ENCODE measurements around the gene ATP1A1. TPM values are rescaled to one million over a fixed set of nuclear protein-coding genes. Genes with fewer than 3 reads are reported as not detected.
A peak's percentile ranks its signal among the peaks of the same experiment; 100 is the strongest.

ATP1A1 gene
- total RNA-seq, 2 experiments from 2014 or later, result 251 to 262 TPM

DNA sequence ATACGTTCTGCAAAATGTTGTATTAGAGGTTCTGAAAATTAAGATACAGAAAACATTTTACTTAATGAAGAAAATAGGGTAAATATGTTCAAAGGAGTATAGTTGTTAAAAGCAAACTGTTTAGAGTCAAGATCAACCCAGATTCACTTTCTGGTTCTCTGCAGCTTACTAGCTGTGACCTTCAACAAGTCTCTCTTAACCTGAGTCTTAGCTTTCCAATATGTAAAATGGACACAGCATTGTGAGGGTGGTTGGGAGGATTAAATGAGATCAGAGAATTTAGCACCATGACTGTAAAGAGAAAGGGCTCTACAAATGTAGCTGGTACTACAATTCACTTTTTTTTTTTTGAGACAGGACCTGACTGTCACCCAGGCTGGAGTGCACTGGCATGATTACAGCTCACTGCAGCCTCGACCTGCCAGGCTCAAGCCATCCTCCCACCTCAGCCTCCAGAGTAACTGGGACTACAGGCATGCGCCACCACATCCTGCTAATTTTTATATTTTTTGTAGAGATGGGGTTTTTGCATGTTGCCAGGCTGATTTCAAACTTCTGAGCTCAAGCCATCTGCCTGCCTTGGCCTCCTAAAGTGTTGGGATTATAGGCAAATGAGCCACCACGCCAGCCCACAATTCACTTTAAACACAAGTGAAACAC, 43.9 kb downstream of the ATP1A1 start:
- Histone ChIP-seq H3K27me3 (ENCODE audit: control insufficient read depth in 1 of 2, insufficient read depth in 2 of 2, low read length in 2 of 2) (no peaks in the 10 kb centered on the region), H3K36me3 (ENCODE audit: insufficient read depth, low read length) (no peaks in the 10 kb centered on the region), H3K27ac (ENCODE audit: low read depth in 1 of 2, low read length in 2 of 2) (no peak overlapping the region), H3K9me3 (ENCODE audit: control insufficient read depth in 1 of 2, insufficient read depth in 1 of 2, low read length in 2 of 2) (no peaks in the 10 kb centered on the region), H3K4me3 (ENCODE audit: low read length) (no peak overlapping the region), H3K4me1 (ENCODE audit: insufficient read depth, low read length) (peaks cover 22% of the 10 kb centered on the region)
- Mint-ChIP-seq H3K36me3 (ENCODE audit: low read depth) (peaks cover 12% of the 10 kb centered on the region), H3K27ac (peak overlapping the region; percentile 97), H3K4me3 (peak overlapping the region; percentile 90), H3K27me3 (no peaks in the 10 kb centered on the region), H3K9me3 (no peaks in the 10 kb centered on the region), H3K4me1 (ENCODE audit: low read depth) (peaks cover 43% of the 10 kb centered on the region)
- DNase-seq (no peak), ATAC-seq (ENCODE audit: poor library complexity) (no peak)
- TF ChIP-seq CTCF (IDR thresholded peaks at IDR 0.05), result no peak
- ChIA-PET POLR2A (interaction anchor here (1.6 to 3.5 kb wide), 3 partner anchors 26 to 91 kb away, joined by 8 to 32 read pairs (median 15); no protein-coding TSS in a partner anchor), CTCF (interaction anchor here (1.2 kb wide), 1 partner anchor 68 kb away, joined by 3 read pairs; no protein-coding TSS in a partner anchor)
- intact Hi-C loops (cut with DNase I, micrococcal nuclease), result loop anchor here in 1 of 2 experiments (5.0 kb wide), 2 partner anchors 45 to 355 kb away; partner anchors contain the start of gene ATP1A1

- Histone ChIP-seq H3K9me3 (ENCODE audit: control insufficient read depth in 1 of 2, insufficient read depth in 1 of 2, low read length in 2 of 2) (no peaks in the 10 kb centered on the region), H3K36me3 (ENCODE audit: insufficient read depth, low read length) (no peaks in the 10 kb centered on the region), H3K4me3 (ENCODE audit: low read length) (peak overlapping the region; percentile 94), H3K4me1 (ENCODE audit: insufficient read depth, low read length) (peaks cover 22% of the 10 kb centered on the region), H3K27ac (ENCODE audit: low read depth in 1 of 2, low read length in 2 of 2) (peak overlapping the region; percentile 72 to 78), H3K27me3 (ENCODE audit: control insufficient read depth in 1 of 2, insufficient read depth in 2 of 2, low read length in 2 of 2) (no peaks in the 10 kb centered on the region)
- Mint-ChIP-seq H3K4me3 (peak overlapping the region; percentile 90), H3K27me3 (no peaks in the 10 kb centered on the region), H3K36me3 (ENCODE audit: low read depth) (peaks cover 12% of the 10 kb centered on the region), H3K4me1 (ENCODE audit: low read depth) (peaks cover 38% of the 10 kb centered on the region), H3K9me3 (no peaks in the 10 kb centered on the region), H3K27ac (peak overlapping the region; percentile 97)
- ChIA-PET CTCF (interaction anchor here (1.2 kb wide), 1 partner anchor 68 kb away, joined by 3 read pairs; no protein-coding TSS in a partner anchor), POLR2A (interaction anchor here (1.0 to 3.5 kb wide), 6 partner anchors 16 to 251 kb away, joined by 3 to 32 read pairs (median 12); no protein-coding TSS in a partner anchor)
- TF ChIP-seq CTCF (IDR thresholded peaks at IDR 0.05), result no peak
- intact Hi-C loops (cut with DNase I, micrococcal nuclease), result loop anchor here (1.0 to 5.0 kb wide), 4 partner anchors 40 to 355 kb away; partner anchors contain the start of gene ATP1A1 (in 1 of the 2)
- peak in 1 of 14 experiments; percentile 15 for DNase-seq
- ATAC-seq (ENCODE audit: poor library complexity), result no peak
These were observed 44.6 kb downstream of the ATP1A1 start for GRCh38 chr1:116417678-116418077.

GRCh38 chr1:116418091-116418830, 45.2 kb downstream of the ATP1A1 start:
- TF ChIP-seq CTCF (IDR thresholded peaks at IDR 0.05), result no peak
- DNase-seq, result peak; percentile 79 to 93 (median 85)
- peaks cover 32% of the 10 kb centered on the region for H3K4me1 Mint-ChIP-seq (ENCODE audit: low read depth)

More at GRCh38 chr1:116418091-116418830, 45.2 kb downstream of the ATP1A1 start:
- ATAC-seq (ENCODE audit: poor library complexity), result peak; percentile 96
- intact Hi-C loops (cut with DNase I, micrococcal nuclease), result loop anchor here (1.0 to 5.0 kb wide), 4 partner anchors 41 to 354 kb away; partner anchors contain the start of gene ATP1A1 (in 1 of the 2)
- Mint-ChIP-seq H3K27ac (peak overlapping the region; percentile 97), H3K27me3 (no peaks in the 10 kb centered on the region), H3K36me3 (ENCODE audit: low read depth) (peaks cover 7% of the 10 kb centered on the region), H3K4me3 (peak overlapping the region; percentile 90), H3K9me3 (no peaks in the 10 kb centered on the region)
- peak overlapping the region; percentile 94 for H3K4me3 ChIP-seq (ENCODE audit: low read length)
- H3K9me3 ChIP-seq (ENCODE audit: control insufficient read depth in 1 of 2, insufficient read depth in 1 of 2, low read length in 2 of 2), result no peaks in the 10 kb centered on the region
- POLR2A ChIA-PET, result interaction anchor here (0.8 to 3.5 kb wide), 27 partner anchors 8 to 279 kb away, joined by 3 to 32 read pairs (median 4); partner anchors contain the start of gene ATP1A1
- peaks cover 22% of the 10 kb centered on the region for H3K4me1 ChIP-seq (ENCODE audit: insufficient read depth, low read length)
- H3K27me3 ChIP-seq (ENCODE audit: control insufficient read depth in 1 of 2, insufficient read depth in 2 of 2, low read length in 2 of 2), result no peaks in the 10 kb centered on the region
- no peaks in the 10 kb centered on the region for H3K36me3 ChIP-seq (ENCODE audit: insufficient read depth, low read length)
- CTCF ChIA-PET, result no interaction called here
- H3K27ac ChIP-seq (ENCODE audit: low read depth in 1 of 2, low read length in 2 of 2), result peak overlapping the region; percentile 72 to 78
